PC-3 (cell line): ENCODE measurements around the gene CTNND1. TPM values are rescaled to one million over a fixed set of nuclear protein-coding genes. Genes with fewer than 3 reads are reported as not detected.

Source experiments
- ATAC-seq: fragments of 200-7000 bp; cut with Tn5 transposase; 2 replicates; pipeline ENCODE4 v1.9.1; 2020; ENCODE audit warnings: mild to moderate bottlenecking, moderate library complexity
- BruUV-seq: library from RNA; stranded (reverse); fragments of 400-500 nt; replicated peaks from 2 replicates; lab custom pipeline; 2021; lab: Mats Ljungman, UMichigan
- CTCF ChIA-PET: fragments of 300-600 bp; sonication (Branson Sonifier 250); formaldehyde crosslinking; loops from one replicate; lab custom pipeline; 2022; ENCODE audit warnings: antibody characterized with exemption; lab: Charles Lee
- POLR2A ChIA-PET: fragments of 300-600 bp; sonication (Branson Sonifier 250); formaldehyde crosslinking; loops from one replicate; lab custom pipeline; 2022; ENCODE audit warnings: antibody characterized with exemption; ENCODE audit not compliant: unreplicated experiment; lab: Charles Lee
- DNase-seq: peaks from one replicate; pipeline ENCODE4 v3.0.0-alpha.2; 2015
- H2AFZ ChIP-seq: fragments of 300-600 bp; sonication (generic); 2 replicates; pipeline ENCODE4 v1.6.0; 2016; ENCODE audit warnings: antibody characterized with exemption, low read length
- H3F3A ChIP-seq: fragments of 300-600 bp; sonication (generic); one replicate; pipeline ENCODE4 v1.6.0; 2017; ENCODE audit warnings: antibody characterized with exemption, low read length, control low read depth, mild to moderate bottlenecking; ENCODE audit not compliant: unreplicated experiment
- H3K27ac ChIP-seq: fragments of 300-600 bp; sonication (generic); 2 replicates; pipeline ENCODE4 v1.5.1; 2016; ENCODE audit warnings: mild to moderate bottlenecking, low read length
- H3K27me3 ChIP-seq: fragments of 300-600 bp; sonication (generic); 2 replicates; pipeline ENCODE4 v1.6.1; 2016; ENCODE audit warnings: low read length, mixed read lengths
- H3K36me3 ChIP-seq: fragments of 300-600 bp; sonication (generic); 2 replicates; pipeline ENCODE4 v1.6.1; 2016; ENCODE audit warnings: low read depth, mixed run types, low read length, mixed read lengths
- H3K4me1 ChIP-seq: fragments of 300-600 bp; sonication (generic); 2 replicates; pipeline ENCODE4 v1.5.1; 2016; ENCODE audit warnings: low read length; ENCODE audit not compliant: insufficient read depth
- H3K4me2 ChIP-seq: fragments of 300-600 bp; sonication (generic); 2 replicates; pipeline ENCODE4 v1.6.0; 2016; ENCODE audit warnings: low read length
- H3K4me3 ChIP-seq: fragments of 300-600 bp; sonication (generic); 2 replicates; pipeline ENCODE4 v1.5.1; 2016; ENCODE audit warnings: mild to moderate bottlenecking, low read length, mixed read lengths
- H3K79me2 ChIP-seq: fragments of 300-600 bp; sonication (generic); 2 replicates; pipeline ENCODE4 v1.6.1; 2017; ENCODE audit warnings: low read length, mixed read lengths
- H3K9ac ChIP-seq: fragments of 300-600 bp; sonication (generic); 2 replicates; pipeline ENCODE4 v1.6.0; 2016; ENCODE audit warnings: mild to moderate bottlenecking, low read length
- H3K9me2 ChIP-seq: fragments of 300-600 bp; sonication (generic); replicated peaks from 2 replicates; pipeline ENCODE4 v1.6.1; 2016; ENCODE audit warnings: mixed run types, low read length, mixed read lengths
- H3K9me3 ChIP-seq: fragments of 300-600 bp; sonication (generic); 2 replicates; pipeline ENCODE4 v1.6.1; 2016; ENCODE audit warnings: low read length, mixed read lengths
- H4K20me1 ChIP-seq: fragments of 300-600 bp; sonication (generic); 2 replicates; pipeline ENCODE4 v1.6.1; 2016; ENCODE audit warnings: low read length, mixed read lengths
- CTCF ChIP-seq: fragments of 300-600 bp; sonication (generic); conservative IDR thresholded peaks from 2 replicates; pipeline ENCODE4 v1.5.1; 2017; ENCODE audit warnings: antibody characterized with exemption, low read depth, mild to moderate bottlenecking, low read length
- EZH2 ChIP-seq: fragments of 300-600 bp; sonication (generic); IDR thresholded peaks from one replicate; pipeline ENCODE4 v1.6.1; 2017; ENCODE audit warnings: antibody characterized with exemption, mild to moderate bottlenecking, low read length; ENCODE audit not compliant: unreplicated experiment
- EZH2phosphoT487 ChIP-seq: fragments of 300-600 bp; sonication (generic); IDR thresholded peaks from 2 replicates; pipeline ENCODE4 v1.6.1; 2018; ENCODE audit warnings: mild to moderate bottlenecking, antibody characterized with exemption, low read length, borderline replicate concordance
- intact Hi-C: fragments of 100-400 bp; cut with micrococcal nuclease; formaldehyde crosslinking; loops from 2 replicates; pipeline ENCODE4 v1.9.0; 2023
- total RNA-seq: library from RNA; depleted of rRNA; stranded (reverse); fragments of >200 nt; gene quantifications from 2 replicates; pipeline ENCODE4 v1.2.3, GENCODE V29; 2014

The CTNND1 gene
- total RNA-seq, 1 experiment from 2014 or later = 121 TPM

- Histone ChIP-seq H4K20me1 (no peaks in the 10 kb centered on the region), H3K27me3 (no peaks in the 10 kb centered on the region), H3K4me3 (no peak overlapping the region), H3K9me2 (no peaks in the 10 kb centered on the region), H2AFZ (no peak overlapping the region), H3K9ac (no peak overlapping the region), H3K9me3 (no peaks in the 10 kb centered on the region), H3K36me3 (peaks cover 39% of the 10 kb centered on the region), H3K27ac (peak overlapping the region; percentile 95), H3K4me1 (peaks cover 35% of the 10 kb centered on the region), H3K79me2 (peaks cover 98% of the 10 kb centered on the region), H3K4me2 (peak overlapping the region; percentile 73), H3F3A (peaks cover 12% of the 10 kb centered on the region)
- ATAC-seq (no peak), DNase-seq (no peak)
- BruUV-seq = no TSS peak
- CTCF ChIA-PET = no interaction called here
- intact Hi-C loops = no loop called here
- POLR2A ChIA-PET = interaction anchor here (1.0 kb wide), 1 partner anchor 30 kb away, joined by 4 read pairs; no protein-coding TSS in a partner anchor
- TF ChIP-seq CTCF = no peak
- no peak for TF ChIP-seq EZH2
- TF ChIP-seq EZH2phosphoT487 = no peak
These were observed 29.9 kb downstream of the CTNND1 start for GRCh38 chr11:57791321-57792059.

GRCh38 chr11:57792060-57792541 is 30.5 kb downstream of the CTNND1 start:
- ATAC-seq (peak; percentile 3), DNase-seq (no peak)
- CTCF ChIA-PET = no interaction called here
- H3F3A ChIP-seq = peaks cover 12% of the 10 kb centered on the region
- H3K9ac ChIP-seq = peak overlapping the region; percentile 72
- H4K20me1 ChIP-seq = no peaks in the 10 kb centered on the region
- no peaks in the 10 kb centered on the region for H3K9me3 ChIP-seq
- TF ChIP-seq EZH2 = no peak
- TF ChIP-seq CTCF = no peak
- TF ChIP-seq EZH2phosphoT487 = no peak
- BruUV-seq = no TSS peak
- POLR2A ChIA-PET = interaction anchor here (0.6 to 1.0 kb wide), 2 partner anchors 13 to 31 kb away, joined by 4 read pairs; no protein-coding TSS in a partner anchor
- H3K27me3 ChIP-seq = no peaks in the 10 kb centered on the region
- no peaks in the 10 kb centered on the region for H3K9me2 ChIP-seq
- peaks cover 42% of the 10 kb centered on the region for H3K36me3 ChIP-seq
- peaks cover 96% of the 10 kb centered on the region for H3K79me2 ChIP-seq
- intact Hi-C loops = no loop called here
- peak overlapping the region; percentile 95 for H3K27ac ChIP-seq
- H2AFZ ChIP-seq = no peak overlapping the region
- H3K4me3 ChIP-seq = no peak overlapping the region
- peak overlapping the region; percentile 73 for H3K4me2 ChIP-seq
- H3K4me1 ChIP-seq = peaks cover 35% of the 10 kb centered on the region
